AG10803 (cell line): ENCODE measurements around the gene C5.
"Not testable (repeated sequence)": the region's sequence is repeated elsewhere in the genome, so short reads cannot be mapped to it uniquely, and the experiment has no call there.

Experiments
- DNase-seq: peaks from one replicate; pipeline ENCODE4 v3.0.0; 2010; ENCODE audit warnings: low read depth
- H3K4me3 ChIP-seq: 2 replicates; pipeline ENCODE4 v1.5.1; 2011; ENCODE audit warnings: mild to moderate bottlenecking, low read length, control low read depth
- CTCF ChIP-seq: conservative IDR thresholded peaks from 2 replicates; pipeline ENCODE4 v1.5.1; 2011; ENCODE audit warnings: mild to moderate bottlenecking, low read length, control low read depth, inconsistent platforms

Gene C5

GRCh38 chr9:121050128-121050988 lies at the start of gene C5:
C5 (minus strand) TSS chr9:121050275; CDS start chr9:121050246, 29 bp downstream.
- no peak for TF ChIP-seq CTCF
- H3K4me3 ChIP-seq = no peak within 1 kb of the TSS

GRCh38 chr9:121098567-121099198 lies 48.6 kb upstream of the C5 start:
- DNase-seq = no peak
- H3K4me3 ChIP-seq = no peak overlapping the region
- no peak for TF ChIP-seq CTCF

More at GRCh38 chr9:121050128-121050988, at the start of gene C5:
- no peak for DNase-seq

DNA sequence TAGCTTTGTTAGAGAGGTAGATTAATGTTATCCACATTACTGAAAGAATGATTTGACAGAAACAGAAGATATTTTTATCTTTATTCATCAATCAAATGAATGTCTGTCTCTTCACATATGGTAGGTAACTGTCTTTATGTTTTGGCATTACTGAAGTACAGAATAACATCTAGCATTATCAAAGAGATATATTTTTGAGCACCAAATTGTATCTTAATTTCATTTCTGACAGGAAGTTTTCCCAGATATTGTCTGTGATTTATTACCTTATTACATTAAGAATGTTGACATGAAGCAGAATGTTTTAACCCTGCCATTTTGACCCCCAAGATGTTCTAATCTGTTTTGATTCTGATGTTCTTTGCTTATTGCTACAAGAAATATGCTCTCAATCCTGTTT lies 45.0 kb upstream of the C5 start:
- H3K4me3 ChIP-seq = no peak overlapping the region
- no peak for TF ChIP-seq CTCF
- DNase-seq = no peak

DNA sequence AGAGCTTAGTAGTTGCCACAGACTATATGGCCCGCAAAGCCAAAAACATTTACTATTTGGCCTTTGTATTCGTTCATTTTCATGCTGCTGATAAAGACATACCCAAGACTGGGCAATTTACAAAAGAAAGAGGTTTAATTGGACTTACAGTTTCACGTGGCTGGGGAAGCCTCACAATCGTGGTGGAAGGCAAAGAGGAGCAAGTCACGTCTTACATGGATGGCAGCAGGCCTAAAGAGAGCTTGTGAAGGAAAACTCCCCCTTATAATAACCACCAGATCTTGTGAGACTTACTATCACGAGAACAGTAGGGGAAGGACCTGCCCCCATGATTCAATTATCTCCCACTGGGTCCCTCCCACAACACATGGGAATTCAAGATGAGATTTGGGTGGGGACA lies 40.7 kb upstream of the C5 start:
- DNase-seq, H3K4me3 ChIP-seq: not testable (repeated sequence)

- no peak for TF ChIP-seq CTCF
- H3K4me3 ChIP-seq = no peak overlapping the region
- DNase-seq = no peak
Observed at GRCh38 chr9:121088576-121088975, 38.5 kb upstream of the C5 start.

DNA sequence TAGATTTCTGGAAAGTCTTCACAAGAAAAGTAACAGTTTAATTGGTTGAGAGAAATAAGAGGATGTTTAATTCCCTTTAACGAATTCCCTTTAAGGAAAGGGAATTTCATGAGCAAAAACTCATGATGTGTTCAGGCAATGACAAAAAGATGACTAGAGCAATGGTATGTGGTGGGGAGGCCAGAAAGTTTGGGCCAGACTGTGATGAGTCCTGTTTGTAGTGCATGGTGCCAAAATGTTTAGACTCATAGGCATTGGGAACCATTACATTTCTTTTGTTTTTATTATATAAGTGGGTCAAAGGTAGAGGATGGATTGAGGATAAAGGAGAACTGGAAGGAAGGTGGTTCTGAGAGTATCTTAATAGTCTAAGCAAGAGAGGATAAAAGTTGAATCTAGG lies 35.6 kb upstream of the C5 start:
- DNase-seq = peak; percentile 54
- no peak overlapping the region for H3K4me3 ChIP-seq
- TF ChIP-seq CTCF = no peak

GRCh38 chr9:121082075-121082474 lies 32.0 kb upstream of the C5 start:
- no peak for TF ChIP-seq CTCF
- H3K4me3 ChIP-seq = no peak overlapping the region
- no peak for DNase-seq
